ENCODE results near the gene AHR. TPM values are rescaled to one million over a fixed set of nuclear protein-coding genes. Genes with fewer than 3 reads are reported as not detected.

Gene AHR
- total RNA-seq, 1 donor from 2014 or later: 41.0 TPM

GRCh38 chr7:17364671-17365070, 66.2 kb downstream of the AHR start:
- no peaks in the 10 kb centered on the region for H3K36me3 Mint-ChIP-seq
- no peak for TF ChIP-seq CTCF (conservative IDR thresholded peaks at IDR 0.05)
- H3K27ac Mint-ChIP-seq: no peak overlapping the region
- no peak for DNase-seq (ENCODE audit: extremely low spot score, unreplicated experiment)
- H3K4me3 Mint-ChIP-seq: no peak overlapping the region
- H3K4me1 Mint-ChIP-seq (ENCODE audit: unreplicated experiment): no peaks in the 10 kb centered on the region
- peaks cover 7% of the 10 kb centered on the region for H3K9me3 Mint-ChIP-seq
- no peaks in the 10 kb centered on the region for H3K27me3 Mint-ChIP-seq

DNA sequence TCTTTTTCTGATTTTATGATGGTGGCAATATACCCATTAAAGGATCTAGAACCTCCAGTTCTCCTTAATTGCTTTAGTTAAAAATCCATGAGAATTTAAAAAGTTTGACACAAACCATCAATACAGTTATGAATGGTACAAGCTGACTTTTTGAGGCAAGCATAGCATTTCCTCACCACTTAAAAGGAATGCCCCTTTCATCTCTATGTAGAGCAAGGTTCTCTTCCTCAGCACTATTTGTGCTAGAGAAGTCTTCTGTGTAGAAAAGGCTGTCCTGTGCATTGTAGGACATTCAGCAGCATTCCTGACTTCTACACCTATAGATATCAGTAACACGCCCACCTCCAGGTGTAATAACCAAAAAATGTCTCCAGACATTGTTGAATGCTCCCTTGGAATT, 67.3 kb downstream of the AHR start:
- H3K4me3 Mint-ChIP-seq: no peak overlapping the region
- DNase-seq (ENCODE audit: extremely low spot score, unreplicated experiment): no peak
- H3K4me1 Mint-ChIP-seq (ENCODE audit: unreplicated experiment): no peaks in the 10 kb centered on the region
- no peak for TF ChIP-seq CTCF (conservative IDR thresholded peaks at IDR 0.05)
- peaks cover 7% of the 10 kb centered on the region for H3K9me3 Mint-ChIP-seq
- no peak overlapping the region for H3K27ac Mint-ChIP-seq
- H3K27me3 Mint-ChIP-seq: no peaks in the 10 kb centered on the region
- H3K36me3 Mint-ChIP-seq: no peaks in the 10 kb centered on the region

- Mint-ChIP-seq H3K27me3 (no peaks in the 10 kb centered on the region), H3K4me1 (ENCODE audit: unreplicated experiment) (peaks cover 4% of the 10 kb centered on the region), H3K27ac (no peak overlapping the region), H3K36me3 (no peaks in the 10 kb centered on the region), H3K9me3 (peaks cover 3% of the 10 kb centered on the region), H3K4me3 (no peak overlapping the region)
- no peak for TF ChIP-seq CTCF (conservative IDR thresholded peaks at IDR 0.05)
- DNase-seq (ENCODE audit: extremely low spot score, unreplicated experiment): no peak
Observed at GRCh38 chr7:17367502-17367901, 69.0 kb downstream of the AHR start.

GRCh38 chr7:17368856-17369524, 70.5 kb downstream of the AHR start:
- DNase-seq (ENCODE audit: extremely low spot score, unreplicated experiment): no peak
- Mint-ChIP-seq H3K9me3 (no peaks in the 10 kb centered on the region), H3K27ac (no peak overlapping the region), H3K27me3 (no peaks in the 10 kb centered on the region), H3K4me3 (no peak overlapping the region), H3K4me1 (ENCODE audit: unreplicated experiment) (peaks cover 4% of the 10 kb centered on the region), H3K36me3 (no peaks in the 10 kb centered on the region)
- no peak for TF ChIP-seq CTCF (conservative IDR thresholded peaks at IDR 0.05)

GRCh38 chr7:17369691-17370426, 71.4 kb downstream of the AHR start:
- DNase-seq (ENCODE audit: extremely low spot score, unreplicated experiment): no peak

More at GRCh38 chr7:17369691-17370426, 71.4 kb downstream of the AHR start:
- H3K4me1 Mint-ChIP-seq (ENCODE audit: unreplicated experiment): peaks cover 4% of the 10 kb centered on the region
- no peaks in the 10 kb centered on the region for H3K9me3 Mint-ChIP-seq
- H3K27me3 Mint-ChIP-seq: no peaks in the 10 kb centered on the region
- no peaks in the 10 kb centered on the region for H3K36me3 Mint-ChIP-seq
- no peak overlapping the region for H3K4me3 Mint-ChIP-seq
- no peak overlapping the region for H3K27ac Mint-ChIP-seq
- TF ChIP-seq CTCF (conservative IDR thresholded peaks at IDR 0.05): no peak

Measured in type B pancreatic cell (in vitro differentiated cells).